Sigmoid colon (tissue), 3 donors: ENCODE measurements around the gene DPYSL5.

ENCODE experiments used
- POLR2A ChIP-seq, 2 donors: fragments of 450-650 bp; IDR thresholded peaks; one replicate each; pipeline ENCODE4 v1.6.1; 2016; ENCODE audit warnings: antibody characterized with exemption in 2 of 2, mild to moderate bottlenecking in 2 of 2, moderate library complexity in 2 of 2
- TF ChIP-seq, protein P1 (sequence below), 4 experiments: fragments of 450-650 bp in 3 of 4; fragments of 200-600 bp in 1 of 4; IDR thresholded peaks; one replicate each; pipeline ENCODE4 v1.5.1; 2016 to 2019; ENCODE audit warnings: antibody characterized with exemption in 4 of 4, mild to moderate bottlenecking in 3 of 4, moderate library complexity in 2 of 4

DNA sequence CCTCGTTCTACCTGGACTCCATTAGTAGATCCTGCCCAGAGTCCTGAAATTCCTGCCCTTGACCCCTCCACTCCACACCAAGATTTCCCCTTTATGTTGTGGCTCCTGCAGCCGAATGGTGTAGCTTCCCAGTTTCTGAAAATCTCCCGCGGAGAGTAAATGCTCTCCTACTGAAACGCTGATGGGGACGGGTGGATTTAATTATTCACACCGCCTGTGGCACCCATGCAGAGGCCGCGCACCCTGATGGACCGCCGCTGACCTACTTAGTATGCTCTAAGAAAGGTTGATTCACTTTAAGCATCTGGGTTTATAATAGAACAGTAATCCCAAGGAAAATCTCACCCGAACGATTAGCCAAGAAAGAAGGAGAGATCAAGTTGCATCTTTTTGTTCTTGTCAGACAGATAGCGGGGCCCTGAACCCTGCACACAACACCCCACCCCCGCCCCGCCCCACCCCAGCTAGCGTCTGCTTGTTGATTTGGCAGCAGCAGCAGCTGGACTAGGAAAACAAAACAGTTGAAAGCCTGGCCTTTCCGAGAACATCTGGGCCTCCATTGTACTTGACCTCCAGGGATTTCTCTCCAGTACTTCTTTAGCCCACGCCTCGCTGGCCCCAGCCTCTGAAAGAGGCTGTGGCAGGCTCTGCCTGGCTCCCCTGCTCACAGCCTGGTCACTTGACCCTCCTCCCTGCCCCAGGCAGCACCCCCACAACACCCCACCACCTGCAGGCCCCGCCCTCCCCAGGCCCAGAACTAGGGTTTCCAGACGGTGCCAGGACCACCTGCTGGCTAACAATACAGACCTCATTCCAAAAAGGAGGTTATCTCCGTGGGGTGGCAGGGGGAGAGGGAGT lies 53.6 kb downstream of the DPYSL5 start:
- TF ChIP-seq, protein P1, sequence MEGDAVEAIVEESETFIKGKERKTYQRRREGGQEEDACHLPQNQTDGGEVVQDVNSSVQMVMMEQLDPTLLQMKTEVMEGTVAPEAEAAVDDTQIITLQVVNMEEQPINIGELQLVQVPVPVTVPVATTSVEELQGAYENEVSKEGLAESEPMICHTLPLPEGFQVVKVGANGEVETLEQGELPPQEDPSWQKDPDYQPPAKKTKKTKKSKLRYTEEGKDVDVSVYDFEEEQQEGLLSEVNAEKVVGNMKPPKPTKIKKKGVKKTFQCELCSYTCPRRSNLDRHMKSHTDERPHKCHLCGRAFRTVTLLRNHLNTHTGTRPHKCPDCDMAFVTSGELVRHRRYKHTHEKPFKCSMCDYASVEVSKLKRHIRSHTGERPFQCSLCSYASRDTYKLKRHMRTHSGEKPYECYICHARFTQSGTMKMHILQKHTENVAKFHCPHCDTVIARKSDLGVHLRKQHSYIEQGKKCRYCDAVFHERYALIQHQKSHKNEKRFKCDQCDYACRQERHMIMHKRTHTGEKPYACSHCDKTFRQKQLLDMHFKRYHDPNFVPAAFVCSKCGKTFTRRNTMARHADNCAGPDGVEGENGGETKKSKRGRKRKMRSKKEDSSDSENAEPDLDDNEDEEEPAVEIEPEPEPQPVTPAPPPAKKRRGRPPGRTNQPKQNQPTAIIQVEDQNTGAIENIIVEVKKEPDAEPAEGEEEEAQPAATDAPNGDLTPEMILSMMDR (IDR thresholded peaks at IDR 0.05) = no peak
- TF ChIP-seq POLR2A (IDR thresholded peaks at IDR 0.05) = no peak
